Upper lobe of right lung (tissue), 1 donor: ENCODE results near the gene KDM6A. TPM values are rescaled to one million over a fixed set of nuclear protein-coding genes. Genes with fewer than 3 reads are reported as not detected.
"Not testable (repeated sequence)": the region's sequence is repeated elsewhere in the genome, so short reads cannot be mapped to it uniquely, and the experiment has no call there.

ENCODE experiments used
- ATAC-seq: fragments of 200-7000 bp; cut with Tn5 transposase; one replicate; pipeline ENCODE4 v1.9.1; 2020; ENCODE audit warnings: mild to moderate bottlenecking, moderate library complexity
- DNase-seq: peaks from one replicate; pipeline ENCODE4 v3.0.0-alpha.2; 2020
- H3K27ac ChIP-seq: fragments of 200-600 bp; one replicate; pipeline ENCODE4 v1.8.0; 2022
- H3K27me3 ChIP-seq: fragments of 200-600 bp; one replicate; pipeline ENCODE4 v1.8.0; 2022; ENCODE audit warnings: mild to moderate bottlenecking
- H3K36me3 ChIP-seq: fragments of 200-600 bp; one replicate; pipeline ENCODE4 v1.8.0; 2022
- H3K4me1 ChIP-seq: fragments of 200-600 bp; one replicate; pipeline ENCODE4 v1.8.0; 2022
- H3K4me3 ChIP-seq: fragments of 200-600 bp; one replicate; pipeline ENCODE4 v1.8.0; 2022; ENCODE audit warnings: mild to moderate bottlenecking
- H3K9me3 ChIP-seq: fragments of 200-600 bp; one replicate; pipeline ENCODE4 v1.8.0; 2022
- intact Hi-C: fragments of 100-400 bp; cut with DNase I; formaldehyde crosslinking; loops from one replicate; pipeline ENCODE4 v1.11.0; 2022
- total RNA-seq: library from RNA; stranded (reverse); fragmentation: NEBNext Ultra II Directional; extraction: Animal tissue kit (Norgen Biotek cat#: 25700); gene quantifications from one replicate; pipeline ENCODE4 v1.2.1, GENCODE V29; 2021
- TF ChIP-seq, protein P1 (sequence below): fragments of 200-600 bp; IDR thresholded peaks from one replicate; pipeline ENCODE4 v1.8.0; 2022; ENCODE audit warnings: antibody characterized with exemption
- donor health status: DM: no; HTN: yes; CAD: no; lungs with severe emphysema.

The KDM6A gene
- total RNA-seq, 1 donor from 2014 or later: 24.7 TPM

DNA sequence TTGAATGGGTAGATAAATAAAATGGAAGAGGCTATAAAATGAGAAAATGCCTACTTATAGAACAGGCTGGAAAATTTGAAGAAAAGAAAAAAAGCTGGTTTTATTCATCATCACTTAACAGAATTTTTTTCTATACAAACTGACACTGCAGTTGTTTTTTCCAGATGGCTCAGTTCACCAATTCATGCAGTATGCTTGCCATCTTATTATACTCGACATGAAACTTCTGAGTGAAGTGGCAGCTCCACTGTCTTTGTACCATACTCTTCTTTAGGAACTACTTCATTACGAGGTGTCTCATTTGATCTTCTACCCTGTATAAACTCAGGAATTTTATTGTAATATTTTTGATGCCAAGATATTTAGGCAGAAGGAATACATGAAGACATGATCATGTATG is 153.0 kb downstream of the KDM6A start:
- no peak for DNase-seq
- ATAC-seq: no peak
- intact Hi-C loops: no loop called here
- no peak overlapping the region for H3K27ac ChIP-seq
- H3K27me3 ChIP-seq: no peaks in the 10 kb centered on the region
- no peak overlapping the region for H3K4me3 ChIP-seq
- H3K4me1 ChIP-seq: no peaks in the 10 kb centered on the region
- no peaks in the 10 kb centered on the region for H3K9me3 ChIP-seq
- no peaks in the 10 kb centered on the region for H3K36me3 ChIP-seq
- TF ChIP-seq, protein P1, sequence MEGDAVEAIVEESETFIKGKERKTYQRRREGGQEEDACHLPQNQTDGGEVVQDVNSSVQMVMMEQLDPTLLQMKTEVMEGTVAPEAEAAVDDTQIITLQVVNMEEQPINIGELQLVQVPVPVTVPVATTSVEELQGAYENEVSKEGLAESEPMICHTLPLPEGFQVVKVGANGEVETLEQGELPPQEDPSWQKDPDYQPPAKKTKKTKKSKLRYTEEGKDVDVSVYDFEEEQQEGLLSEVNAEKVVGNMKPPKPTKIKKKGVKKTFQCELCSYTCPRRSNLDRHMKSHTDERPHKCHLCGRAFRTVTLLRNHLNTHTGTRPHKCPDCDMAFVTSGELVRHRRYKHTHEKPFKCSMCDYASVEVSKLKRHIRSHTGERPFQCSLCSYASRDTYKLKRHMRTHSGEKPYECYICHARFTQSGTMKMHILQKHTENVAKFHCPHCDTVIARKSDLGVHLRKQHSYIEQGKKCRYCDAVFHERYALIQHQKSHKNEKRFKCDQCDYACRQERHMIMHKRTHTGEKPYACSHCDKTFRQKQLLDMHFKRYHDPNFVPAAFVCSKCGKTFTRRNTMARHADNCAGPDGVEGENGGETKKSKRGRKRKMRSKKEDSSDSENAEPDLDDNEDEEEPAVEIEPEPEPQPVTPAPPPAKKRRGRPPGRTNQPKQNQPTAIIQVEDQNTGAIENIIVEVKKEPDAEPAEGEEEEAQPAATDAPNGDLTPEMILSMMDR: no peak

DNA sequence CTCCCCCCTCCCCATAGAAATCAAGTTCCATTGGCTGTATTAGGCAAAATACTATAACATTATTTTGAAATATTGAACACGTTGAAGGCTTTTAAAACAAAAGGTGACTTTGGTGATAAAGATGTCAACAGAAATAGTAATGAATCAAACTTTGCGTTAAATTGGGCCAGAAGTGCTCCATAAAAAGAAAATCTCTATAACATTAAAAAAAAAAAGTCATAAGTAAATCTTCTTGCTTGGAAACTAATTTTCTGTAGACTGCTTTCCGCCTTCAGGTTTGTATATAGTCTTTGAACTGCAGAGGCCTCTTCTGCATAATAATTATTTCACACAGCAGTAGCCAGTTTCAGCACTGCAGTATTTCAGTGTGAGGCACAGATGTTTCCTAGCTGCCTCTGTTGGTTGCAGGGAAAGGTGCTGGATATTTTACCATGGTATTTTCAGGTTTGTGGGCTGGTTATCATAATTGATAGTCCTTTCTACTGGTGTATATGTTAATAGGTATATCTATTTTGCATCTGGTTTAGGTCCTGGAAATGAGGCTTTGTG is 158.9 kb downstream of the KDM6A start:
- DNase-seq: no peak
- ATAC-seq: no peak
- Histone ChIP-seq H3K27ac (no peak overlapping the region), H3K4me1 (no peaks in the 10 kb centered on the region), H3K27me3 (no peaks in the 10 kb centered on the region), H3K9me3 (no peaks in the 10 kb centered on the region), H3K4me3 (no peak overlapping the region), H3K36me3 (no peaks in the 10 kb centered on the region)
- TF ChIP-seq, protein P1: no peak
- intact Hi-C loops: no loop called here

DNA sequence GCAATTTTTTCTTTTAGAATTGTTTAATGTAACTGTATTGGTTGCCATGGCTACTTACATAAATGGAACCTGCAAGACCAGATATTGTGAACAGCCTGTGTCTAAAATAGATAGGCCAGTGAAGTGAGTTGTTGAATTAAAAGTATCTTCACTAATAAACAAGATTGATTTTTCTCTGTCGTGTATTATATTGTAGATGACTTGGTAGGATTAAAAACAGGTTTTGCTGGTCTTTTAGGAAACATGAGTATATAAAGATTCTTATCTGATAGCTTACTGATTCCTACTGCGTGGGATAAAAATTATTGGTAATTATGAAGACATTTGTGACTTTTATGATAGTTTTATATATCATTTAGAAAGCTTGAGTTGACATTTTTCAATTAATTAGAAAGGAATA is 162.1 kb downstream of the KDM6A start:
- TF ChIP-seq, protein P1: no peak
- Histone ChIP-seq H3K4me3 (no peak overlapping the region), H3K27ac (no peak overlapping the region), H3K9me3 (no peaks in the 10 kb centered on the region), H3K27me3 (no peaks in the 10 kb centered on the region), H3K36me3 (no peaks in the 10 kb centered on the region), H3K4me1 (no peaks in the 10 kb centered on the region)
- intact Hi-C loops: no loop called here
- ATAC-seq: no peak
- DNase-seq: no peak

DNA sequence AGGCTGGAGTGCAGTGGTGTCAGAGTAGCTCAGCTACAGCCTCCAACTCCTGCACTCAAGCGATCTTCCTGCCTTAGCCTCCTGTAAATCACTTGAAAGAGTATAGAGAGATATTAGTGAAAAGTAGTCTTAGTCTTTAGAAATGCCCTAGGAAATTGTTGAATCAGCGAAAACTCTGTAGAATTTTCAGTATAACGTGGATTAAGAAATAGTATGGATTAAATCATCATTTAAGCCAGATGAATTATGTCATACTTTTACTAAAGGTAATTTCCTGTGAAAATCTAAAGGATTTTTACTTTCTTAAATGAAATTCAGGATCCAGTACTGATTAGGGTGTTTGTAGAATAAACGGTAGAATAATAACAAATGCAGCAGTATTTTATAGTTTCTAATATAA is 163.2 kb downstream of the KDM6A start:
- Histone ChIP-seq H3K4me3 (no peak overlapping the region), H3K9me3 (no peaks in the 10 kb centered on the region), H3K36me3 (no peaks in the 10 kb centered on the region), H3K4me1 (no peaks in the 10 kb centered on the region), H3K27ac (no peak overlapping the region), H3K27me3 (no peaks in the 10 kb centered on the region)
- TF ChIP-seq, protein P1: no peak
- intact Hi-C loops: no loop called here
- DNase-seq (no peak), ATAC-seq (no peak)

DNA sequence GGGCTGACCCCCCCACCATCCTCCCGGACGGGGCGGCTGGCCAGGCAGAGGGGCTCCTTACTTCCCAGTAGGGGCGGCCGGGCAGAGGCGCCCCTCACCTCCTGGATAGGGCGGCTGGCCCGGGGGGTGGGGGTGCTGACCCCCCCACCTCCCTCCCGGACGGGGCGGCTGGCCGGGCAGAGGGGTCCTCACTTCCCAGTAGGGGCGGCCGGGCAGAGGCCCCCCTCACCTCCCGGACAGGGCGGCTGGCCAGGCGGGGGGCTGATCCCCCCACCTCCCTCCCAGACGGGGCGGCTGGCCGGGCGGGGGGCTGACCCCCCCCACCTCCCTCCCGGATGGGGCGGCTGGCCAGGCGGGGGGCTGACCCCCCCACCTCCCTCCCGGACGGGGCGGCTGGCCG is 167.1 kb downstream of the KDM6A start:
- H3K27me3 ChIP-seq, ATAC-seq, H3K4me3 ChIP-seq, intact Hi-C loops, H3K27ac ChIP-seq, DNase-seq, H3K9me3 ChIP-seq, H3K4me1 ChIP-seq, H3K36me3 ChIP-seq: not testable (repeated sequence)

DNA sequence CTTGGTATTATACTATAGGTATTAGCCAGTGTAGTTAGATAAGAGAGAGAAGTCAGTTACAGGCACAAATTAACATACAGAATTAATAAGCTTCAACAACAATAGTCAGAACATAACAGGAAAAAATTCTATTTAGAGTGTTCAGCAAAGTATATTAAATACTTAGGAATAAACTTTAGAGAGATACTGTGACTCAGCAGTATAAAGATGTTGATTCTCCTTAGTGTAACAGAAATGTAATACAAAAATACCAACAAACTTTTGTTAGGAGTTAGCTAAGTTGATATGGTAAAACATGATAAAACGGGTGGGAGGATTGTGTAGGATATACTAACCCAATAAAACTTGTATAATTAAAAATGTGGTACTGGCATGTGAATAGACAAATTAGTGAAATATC is 173.4 kb downstream of the KDM6A start:
- H3K36me3 ChIP-seq: no peaks in the 10 kb centered on the region
- H3K9me3 ChIP-seq: no peaks in the 10 kb centered on the region
- H3K27me3 ChIP-seq: no peaks in the 10 kb centered on the region
- intact Hi-C loops: no loop called here
- no peaks in the 10 kb centered on the region for H3K4me1 ChIP-seq
- H3K27ac ChIP-seq: no peak overlapping the region
- DNase-seq (no peak), ATAC-seq (no peak)
- H3K4me3 ChIP-seq: no peak overlapping the region
- TF ChIP-seq, protein P1: no peak
